IMR-90 (cell line): ENCODE data around the gene BPIFB1. TPM values are rescaled to one million over a fixed set of nuclear protein-coding genes. Genes with fewer than 3 reads are reported as not detected.

Experiments used
- ATAC-seq: fragments of 200-7000 bp; cut with Tn5 transposase; 2 replicates; pipeline ENCODE4 v1.9.1; 2020; ENCODE audit warnings: low read depth, mild to moderate bottlenecking, moderate library complexity
- BruUV-seq: library from RNA; stranded (reverse); fragments of 400-500 nt; replicated peaks from 2 replicates; lab custom pipeline; 2021; lab: Mats Ljungman, UMichigan
- CTCF ChIA-PET: fragments of 300-600 bp; formaldehyde crosslinking; extraction: SDS; loops from one replicate; lab custom pipeline; 2021; ENCODE audit warnings: antibody characterized with exemption; lab: Yijun Ruan, JAX
- POLR2A ChIA-PET: fragments of 300-600 bp; sonication (Branson Sonifier 250); formaldehyde crosslinking; loops from one replicate; lab custom pipeline; 2022; ENCODE audit warnings: antibody characterized with exemption; ENCODE audit not compliant: unreplicated experiment; lab: Charles Lee
- DNase-seq: peaks from one replicate; pipeline ENCODE4 v3.0.0; 2013
- H2AFZ ChIP-seq: replicated peaks from 2 replicates; pipeline ENCODE3; 2013; ENCODE audit warnings: low read length, mild to moderate bottlenecking; ENCODE audit not compliant: poor library complexity
- H2AK5ac ChIP-seq: 2 replicates; pipeline ENCODE4 v1.6.1; 2013; ENCODE audit warnings: low read depth, low read length, inconsistent platforms
- H2AK9ac ChIP-seq: replicated peaks from 2 replicates; pipeline ENCODE3; 2013; ENCODE audit warnings: mild to moderate bottlenecking, low read depth, low read length, moderate library complexity; ENCODE audit not compliant: poor library complexity
- H2BK120ac ChIP-seq: 2 replicates; pipeline ENCODE4 v1.6.1; 2013; ENCODE audit warnings: low read depth, low read length, inconsistent platforms
- H2BK15ac ChIP-seq: 3 replicates; pipeline ENCODE4 v1.6.1; 2013; ENCODE audit warnings: low read depth, low read length, inconsistent platforms
- H2BK20ac ChIP-seq: 2 replicates; pipeline ENCODE4 v1.6.1; 2013; ENCODE audit warnings: low read depth, mild to moderate bottlenecking, inconsistent platforms, low read length, moderate library complexity
- H2BK5ac ChIP-seq: 2 replicates; pipeline ENCODE4 v1.6.1; 2013; ENCODE audit warnings: mild to moderate bottlenecking, low read depth, low read length, inconsistent platforms; ENCODE audit not compliant: poor library complexity, severe bottlenecking
- H3K14ac ChIP-seq: replicated peaks from 2 replicates; pipeline ENCODE4 v1.6.1; 2013; ENCODE audit warnings: low read depth, low read length, inconsistent platforms
- H3K18ac ChIP-seq: 2 replicates; pipeline ENCODE4 v1.6.1; 2013; ENCODE audit warnings: low read depth, low read length, control low read depth
- H3K23ac ChIP-seq: 2 replicates; pipeline ENCODE4 v1.6.1; 2013; ENCODE audit warnings: low read depth, low read length, inconsistent platforms
- H3K27ac ChIP-seq: 2 replicates; pipeline ENCODE4 v1.5.1; 2013; ENCODE audit warnings: mild to moderate bottlenecking, control low read depth, low read length; ENCODE audit not compliant: insufficient read depth
- H3K27me3 ChIP-seq: 2 replicates; pipeline ENCODE4 v1.6.1; 2013; ENCODE audit warnings: low read length; ENCODE audit not compliant: control insufficient read depth, insufficient read depth
- H3K36me3 ChIP-seq: 2 replicates; pipeline ENCODE4 v1.6.1; 2013; ENCODE audit warnings: low read length, mixed read lengths; ENCODE audit not compliant: control insufficient read depth, insufficient read depth
- H3K4ac ChIP-seq: 2 replicates; pipeline ENCODE4 v1.6.1; 2013; ENCODE audit warnings: low read depth, low read length, inconsistent platforms
- H3K4me1 ChIP-seq: 2 replicates; pipeline ENCODE4 v1.6.1; 2013; ENCODE audit warnings: low read length, mixed read lengths; ENCODE audit not compliant: control insufficient read depth, insufficient read depth
- H3K4me2 ChIP-seq: 2 replicates; pipeline ENCODE4 v1.6.1; 2013; ENCODE audit warnings: low read depth, mild to moderate bottlenecking, control low read depth, low read length, moderate library complexity
- H3K4me3 ChIP-seq: 2 replicates; pipeline ENCODE4 v1.5.1; 2013; ENCODE audit warnings: low read depth, mild to moderate bottlenecking, control low read depth, low read length, moderate library complexity; ENCODE audit not compliant: insufficient read depth
- H3K56ac ChIP-seq: 2 replicates; pipeline ENCODE4 v1.6.1; 2013; ENCODE audit warnings: low read length, inconsistent platforms; ENCODE audit not compliant: insufficient read depth; ENCODE audit errors: extremely low read depth
- H3K79me1 ChIP-seq, 2 experiments: 2 replicates each; pipeline ENCODE4 v1.6.1; 2013; ENCODE audit warnings: low read length in 2 of 2, inconsistent platforms in 1 of 2, low read depth in 1 of 2
- H3K9ac ChIP-seq: 2 replicates; pipeline ENCODE4 v1.6.1; 2013; ENCODE audit warnings: low read depth, low read length, control low read depth
- H3K9me1 ChIP-seq: 2 replicates; pipeline ENCODE4 v1.6.1; 2013; ENCODE audit warnings: low read length, inconsistent platforms; ENCODE audit not compliant: insufficient read depth
- H3K9me3 ChIP-seq: 2 replicates; pipeline ENCODE4 v1.6.1; 2013; ENCODE audit warnings: low read length; ENCODE audit not compliant: control insufficient read depth, insufficient read depth
- H4K20me1 ChIP-seq: 2 replicates; pipeline ENCODE4 v1.6.1; 2013; ENCODE audit warnings: low read length, inconsistent platforms; ENCODE audit not compliant: insufficient read depth
- H4K5ac ChIP-seq: 2 replicates; pipeline ENCODE4 v1.6.1; 2013; ENCODE audit warnings: mild to moderate bottlenecking, low read depth, low read length, control low read depth
- H4K8ac ChIP-seq, 2 experiments: 2 replicates each; pipeline ENCODE4 v1.6.1; 2013; ENCODE audit warnings: low read depth in 2 of 2, low read length in 2 of 2, control low read depth in 1 of 2, inconsistent platforms in 1 of 2
- H4K91ac ChIP-seq: 2 replicates; pipeline ENCODE4 v1.6.1; 2013; ENCODE audit warnings: low read depth, low read length, inconsistent platforms; ENCODE audit not compliant: insufficient read depth
- BHLHE40 ChIP-seq: fragments of 150-350 bp; IDR thresholded peaks from 2 replicates; pipeline ENCODE4 v1.6.1; 2016; ENCODE audit warnings: mild to moderate bottlenecking, low read depth, low read length
- CEBPB ChIP-seq: IDR thresholded peaks from 2 replicates; pipeline ENCODE4 v1.6.1; 2012; ENCODE audit warnings: low read depth, low read length, improper control_type of control experiment
- CHD1 ChIP-seq: IDR thresholded peaks from 2 replicates; pipeline ENCODE4 v1.6.1; 2012; ENCODE audit warnings: low read depth, low read length, improper control_type of control experiment
- ELK1 ChIP-seq: fragments of 150-350 bp; IDR thresholded peaks from 2 replicates; pipeline ENCODE4 v1.6.1; 2016; ENCODE audit warnings: low read depth, mild to moderate bottlenecking, low read length, moderate library complexity, borderline replicate concordance
- FOS ChIP-seq: fragments of 150-350 bp; IDR thresholded peaks from 2 replicates; pipeline ENCODE4 v1.6.1; 2016; ENCODE audit warnings: low read depth, low read length
- MAFK ChIP-seq: IDR thresholded peaks from 2 replicates; pipeline ENCODE4 v1.6.1; 2012; ENCODE audit warnings: low read depth, low read length, improper control_type of control experiment
- MAZ ChIP-seq: IDR thresholded peaks from 2 replicates; pipeline ENCODE4 v1.6.1; 2012; ENCODE audit warnings: low read depth, mild to moderate bottlenecking, low read length, improper control_type of control experiment, moderate library complexity, borderline replicate concordance
- NFE2L2 ChIP-seq: fragments of 150-350 bp; IDR thresholded peaks from 2 replicates; pipeline ENCODE4 v1.6.1; 2016; ENCODE audit warnings: low read depth, mild to moderate bottlenecking, low read length
- POLR2A ChIP-seq: IDR thresholded peaks from 2 replicates; pipeline ENCODE4 v1.6.1; 2012; ENCODE audit warnings: mild to moderate bottlenecking, low read depth, low read length
- RAD21 ChIP-seq: IDR thresholded peaks from 2 replicates; pipeline ENCODE4 v1.6.1; 2012; ENCODE audit warnings: low read length, improper control_type of control experiment
- SMC3 ChIP-seq: fragments of 150-350 bp; IDR thresholded peaks from 2 replicates; pipeline ENCODE4 v1.6.1; 2016; ENCODE audit warnings: low read depth, mild to moderate bottlenecking, antibody characterized with exemption, low read length, moderate library complexity
- USF2 ChIP-seq: fragments of 150-350 bp; IDR thresholded peaks from 2 replicates; pipeline ENCODE4 v1.6.1; 2017; ENCODE audit warnings: mild to moderate bottlenecking, antibody characterized with exemption, low read length, low read depth
- WGBS, 2 experiments: methylation state at CpG; one replicate each; pipeline versions ENCODE4 v1.1.5 to v1.1.7; 2013; ENCODE audit warnings: missing lambda C conversion rate in 2 of 2; ENCODE audit not compliant: insufficient read length in 1 of 2; ENCODE audit errors: extremely low coverage in 2 of 2; 5-methylcytosine and 5-hydroxymethylcytosine counted together
- dilution Hi-C: fragments of 300-500 bp; cut with HindIII; formaldehyde crosslinking; loops from one replicate; pipeline ENCODE4 v1.14.3; 2018; ENCODE audit warnings: low sequenced_read_pairs; ENCODE audit not compliant: unreplicated experiment
- in situ Hi-C: fragments of 300-500 bp; cut with MboI; formaldehyde crosslinking; loops from 3 replicates; pipeline ENCODE4 v1.14.3; 2019; ENCODE audit warnings: low sequenced_read_pairs, inconsistent platforms, mixed read lengths
- intact Hi-C: fragments of 100-400 bp; cut with micrococcal nuclease; formaldehyde crosslinking; loops from 2 replicates; pipeline ENCODE4 v1.10.0; 2022
- polyA plus RNA-seq, 3 experiments: library from polyadenylated mRNA; depleted of rRNA; stranded (reverse); fragments of >200 nt; gene quantifications; 2 replicates each; pipeline ENCODE4 v1.2.3, GENCODE V29; 2012; ENCODE audit warnings: low replicate concordance in 1 of 3
- total RNA-seq: library from RNA; depleted of rRNA; stranded (reverse); fragments of >200 nt; gene quantifications from 2 replicates; pipeline ENCODE4 v1.2.3, GENCODE V29; 2012
- TF ChIP-seq, protein P1 (sequence below): conservative IDR thresholded peaks from 2 replicates; pipeline ENCODE4 v1.5.1; 2012; ENCODE audit warnings: mild to moderate bottlenecking, low read depth, low read length, improper control_type of control experiment

BPIFB1 gene
- total and polyA plus RNA-seq, 2 of the 4 experiments (the other 2 are of a cell fraction): not detected

DNA sequence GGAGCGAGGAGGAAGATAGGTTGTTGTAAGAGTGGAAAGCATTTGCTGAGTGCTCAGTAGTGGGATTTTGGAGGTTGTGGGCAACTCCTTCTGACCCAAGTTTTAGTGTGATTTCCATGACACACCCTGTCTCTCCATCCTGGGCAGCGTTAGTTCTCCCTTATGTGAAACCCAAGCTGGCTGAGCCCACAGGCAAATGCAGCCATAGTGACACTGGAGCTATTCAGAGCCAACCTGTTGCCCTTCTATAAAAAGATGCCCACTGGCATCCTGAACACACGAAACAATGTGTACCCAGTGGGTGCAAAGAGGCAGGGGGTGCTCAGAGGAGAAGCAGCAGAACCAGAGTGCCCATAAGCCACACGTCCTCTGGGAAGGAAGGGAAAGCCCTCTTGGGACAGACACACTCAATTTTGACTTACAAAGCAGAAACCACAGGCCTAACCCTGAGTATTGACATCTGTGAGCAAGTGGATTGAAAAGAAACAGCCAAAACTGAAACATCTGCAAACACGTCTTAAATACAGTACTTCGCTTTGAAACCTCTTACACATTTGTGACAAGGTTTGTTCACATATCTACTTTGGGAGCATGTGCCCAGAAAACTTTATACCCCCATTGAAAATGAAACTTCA, 54.6 kb downstream of the BPIFB1 start:
- H2BK5ac ChIP-seq: no peak overlapping the region
- no peak overlapping the region for H2AFZ ChIP-seq
- H3K14ac ChIP-seq: no peak overlapping the region
- DNase-seq (no peak), ATAC-seq (no peak)
- H3K36me3 ChIP-seq: no peaks in the 10 kb centered on the region
- no peaks in the 10 kb centered on the region for H3K79me1 ChIP-seq
- H2AK5ac ChIP-seq: no peak overlapping the region
- H3K27ac ChIP-seq: no peak overlapping the region
- 80% methylated on average over 1 of the region's 6 CpGs; no CpG with 5 or more reads in 1 of the 2 experiments for WGBS, 2 experiments
- peaks cover 25% of the 10 kb centered on the region for H3K27me3 ChIP-seq
- H2AK9ac ChIP-seq: no peak overlapping the region
- H3K9me3 ChIP-seq: no peaks in the 10 kb centered on the region
- no peak overlapping the region for H3K18ac ChIP-seq
- CTCF ChIA-PET: no interaction called here
- H3K9me1 ChIP-seq: 0 out of 2 replicates have a peak, but pooled peaks cover 3% of the 10 kb centered on the region
- no peak overlapping the region for H3K4me2 ChIP-seq
- H3K4me3 ChIP-seq: no peak overlapping the region
- no peak overlapping the region for H4K91ac ChIP-seq
- H3K9ac ChIP-seq: no peak overlapping the region
- H2BK20ac ChIP-seq: no peak overlapping the region
- H3K23ac ChIP-seq: no peak overlapping the region
- H4K5ac ChIP-seq: no peak overlapping the region
- TF ChIP-seq MAFK: no peak
- TF ChIP-seq NFE2L2: no peak
- no peak for TF ChIP-seq USF2
- TF ChIP-seq FOS: no peak
- TF ChIP-seq, protein P1, sequence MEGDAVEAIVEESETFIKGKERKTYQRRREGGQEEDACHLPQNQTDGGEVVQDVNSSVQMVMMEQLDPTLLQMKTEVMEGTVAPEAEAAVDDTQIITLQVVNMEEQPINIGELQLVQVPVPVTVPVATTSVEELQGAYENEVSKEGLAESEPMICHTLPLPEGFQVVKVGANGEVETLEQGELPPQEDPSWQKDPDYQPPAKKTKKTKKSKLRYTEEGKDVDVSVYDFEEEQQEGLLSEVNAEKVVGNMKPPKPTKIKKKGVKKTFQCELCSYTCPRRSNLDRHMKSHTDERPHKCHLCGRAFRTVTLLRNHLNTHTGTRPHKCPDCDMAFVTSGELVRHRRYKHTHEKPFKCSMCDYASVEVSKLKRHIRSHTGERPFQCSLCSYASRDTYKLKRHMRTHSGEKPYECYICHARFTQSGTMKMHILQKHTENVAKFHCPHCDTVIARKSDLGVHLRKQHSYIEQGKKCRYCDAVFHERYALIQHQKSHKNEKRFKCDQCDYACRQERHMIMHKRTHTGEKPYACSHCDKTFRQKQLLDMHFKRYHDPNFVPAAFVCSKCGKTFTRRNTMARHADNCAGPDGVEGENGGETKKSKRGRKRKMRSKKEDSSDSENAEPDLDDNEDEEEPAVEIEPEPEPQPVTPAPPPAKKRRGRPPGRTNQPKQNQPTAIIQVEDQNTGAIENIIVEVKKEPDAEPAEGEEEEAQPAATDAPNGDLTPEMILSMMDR: no peak
- TF ChIP-seq RAD21: no peak
- TF ChIP-seq CHD1: no peak
- no peak for TF ChIP-seq SMC3
- TF ChIP-seq POLR2A: no peak
- TF ChIP-seq CEBPB: no peak
- TF ChIP-seq BHLHE40: no peak
- no peak for TF ChIP-seq ELK1
- TF ChIP-seq MAZ: no peak
- intact Hi-C loops: no loop called here
- no peak overlapping the region for H3K4ac ChIP-seq
- H3K4me1 ChIP-seq: no peaks in the 10 kb centered on the region
- dilution Hi-C loops: no loop called here
- H4K20me1 ChIP-seq: no peaks in the 10 kb centered on the region
- no peak overlapping the region for H2BK15ac ChIP-seq
- in situ Hi-C loops: no loop called here
- H2BK120ac ChIP-seq: no peak overlapping the region
- POLR2A ChIA-PET: no interaction called here
- H3K56ac ChIP-seq: no peak overlapping the region
- H4K8ac ChIP-seq: no peak overlapping the region
- BruUV-seq: no TSS peak
